Stimulated activated CD4-positive, alpha-beta T cell treated with anti-CD3 and anti-CD28 coated beads, Interleukin-15, amount 100 ng/mL, for 24 hours (primary cell): ENCODE measurements around the gene EXD3.

ENCODE experiments used
- DNase-seq: peaks from one replicate; pipeline ENCODE4 v3.0.0-alpha.2; 2020

The EXD3 gene

GRCh38 chr9:137374131-137374845 lies 48.7 kb downstream of the EXD3 start:
- DNase-seq: no peak

- DNase-seq: no peak
Measured at GRCh38 chr9:137373611-137373980, 49.4 kb downstream of the EXD3 start.

GRCh38 chr9:137372693-137373610 lies 50.0 kb downstream of the EXD3 start:
- no peak for DNase-seq

DNA sequence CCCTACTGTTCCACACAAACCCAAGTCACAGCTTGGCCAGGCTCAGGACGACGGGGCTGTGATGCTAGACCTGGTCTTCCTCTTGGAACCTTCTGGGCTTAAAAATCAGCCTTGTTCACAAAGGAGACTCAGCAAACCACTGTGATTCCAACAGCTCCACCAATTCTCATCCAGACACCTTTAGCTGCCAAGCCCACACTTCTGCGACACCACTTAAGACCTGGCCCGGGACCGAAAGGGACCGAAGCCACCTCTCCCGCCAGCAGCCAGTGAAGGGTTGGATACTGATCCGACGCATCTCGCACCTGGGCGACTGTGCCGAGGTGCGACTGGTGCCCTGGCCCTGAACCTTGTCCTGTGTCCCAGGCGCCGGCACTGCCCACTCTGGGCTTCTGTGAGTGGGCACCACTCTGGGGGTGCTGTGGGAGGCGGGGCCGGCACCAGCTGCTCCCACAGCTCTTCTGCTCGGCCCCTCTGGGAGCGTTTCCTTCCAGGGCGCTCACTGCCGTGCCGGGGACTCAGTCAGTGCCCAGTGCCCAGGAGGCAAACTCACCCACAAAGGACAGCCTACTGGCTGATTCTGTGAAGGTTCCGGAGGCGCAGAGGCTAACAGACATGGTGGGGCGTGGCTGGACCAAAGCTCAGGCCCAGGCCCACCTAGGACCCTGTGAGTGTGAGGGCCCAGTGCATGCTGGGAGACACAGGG lies 50.9 kb downstream of the EXD3 start:
- no peak for DNase-seq

GRCh38 chr9:137371521-137371941 lies 51.4 kb downstream of the EXD3 start:
- no peak for DNase-seq

- DNase-seq: no peak
Measured at GRCh38 chr9:137370865-137371520, 52.0 kb downstream of the EXD3 start.

- no peak for DNase-seq
Measured at GRCh38 chr9:137369911-137370764, 52.8 kb downstream of the EXD3 start.

GRCh38 chr9:137369061-137369787 lies 53.7 kb downstream of the EXD3 start:
- DNase-seq: no peak

DNA sequence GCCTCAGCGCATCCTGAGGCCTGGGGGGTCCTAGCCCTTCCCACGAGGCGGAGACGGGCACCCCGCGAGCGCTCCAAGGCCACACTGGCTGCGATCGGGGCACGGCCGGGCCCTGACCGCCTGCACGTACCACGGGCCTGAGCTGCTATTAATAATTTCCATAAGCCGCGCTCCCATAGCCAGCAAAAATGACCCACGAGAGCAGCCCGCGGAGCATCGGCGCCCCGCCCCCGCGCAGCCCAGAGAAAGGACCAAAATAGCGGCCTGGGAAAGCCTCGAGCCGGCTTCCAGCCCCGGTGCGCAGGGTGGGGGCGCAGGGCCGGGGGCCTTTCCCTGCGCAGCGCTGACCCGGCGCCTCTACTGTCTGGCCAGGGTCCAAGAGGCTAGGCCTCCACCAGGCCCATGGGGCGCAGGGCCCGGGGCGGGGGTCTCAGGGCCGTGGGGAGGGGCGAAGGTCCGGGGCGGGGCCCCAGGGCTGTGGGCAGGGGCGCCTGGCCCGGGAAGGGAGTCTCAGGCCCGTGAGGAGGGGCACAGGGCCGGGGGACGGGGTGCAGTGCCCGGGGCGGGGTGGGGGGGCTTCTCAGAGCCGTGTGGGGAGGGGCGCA lies 54.4 kb downstream of the EXD3 start:
- DNase-seq: no peak

- no peak for DNase-seq
Measured at GRCh38 chr9:137367506-137368430, 55.2 kb downstream of the EXD3 start.

DNA sequence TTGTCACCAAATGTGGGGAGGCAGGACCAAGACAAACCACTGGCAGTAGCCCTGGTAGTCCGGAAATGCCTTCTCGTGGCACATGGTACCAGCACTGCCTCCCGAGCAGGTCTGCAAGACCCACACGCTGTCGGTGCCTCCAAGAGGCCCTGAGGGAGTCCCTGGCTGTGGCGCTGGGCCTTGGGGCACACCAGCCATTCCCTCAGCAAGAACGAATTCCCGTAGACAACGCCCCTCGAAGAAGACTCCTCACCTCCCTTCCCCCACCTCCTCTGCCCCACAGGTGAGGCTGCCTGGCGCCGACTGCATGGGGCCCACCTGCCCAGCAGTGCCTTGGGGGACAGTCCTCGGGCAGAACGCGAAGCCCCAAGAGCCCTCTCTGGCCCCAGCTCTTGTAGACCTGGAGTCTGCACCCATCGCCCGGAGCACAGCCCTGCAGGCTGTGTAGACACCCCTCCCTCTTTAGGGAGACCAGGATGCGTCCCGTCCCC lies 56.0 kb downstream of the EXD3 start:
- no peak for DNase-seq

DNA sequence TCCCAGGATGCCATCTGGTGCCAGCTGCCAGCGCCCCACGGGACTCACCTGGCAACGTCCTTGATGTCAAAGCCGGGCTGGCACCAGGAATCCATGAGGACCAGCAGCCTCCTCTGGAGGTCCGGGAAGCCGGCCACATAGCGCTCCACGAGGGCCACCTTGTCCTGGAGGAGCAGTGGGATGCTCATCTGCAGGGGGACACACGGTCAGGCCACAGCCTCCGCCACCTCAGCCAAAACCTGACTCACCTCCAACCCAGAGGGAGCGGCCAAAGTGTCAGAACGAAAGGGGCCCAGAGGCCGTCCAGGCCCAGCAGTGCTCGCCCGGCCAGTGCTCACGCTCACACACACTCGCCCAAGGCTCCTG lies 56.5 kb downstream of the EXD3 start:
- no peak for DNase-seq

DNA sequence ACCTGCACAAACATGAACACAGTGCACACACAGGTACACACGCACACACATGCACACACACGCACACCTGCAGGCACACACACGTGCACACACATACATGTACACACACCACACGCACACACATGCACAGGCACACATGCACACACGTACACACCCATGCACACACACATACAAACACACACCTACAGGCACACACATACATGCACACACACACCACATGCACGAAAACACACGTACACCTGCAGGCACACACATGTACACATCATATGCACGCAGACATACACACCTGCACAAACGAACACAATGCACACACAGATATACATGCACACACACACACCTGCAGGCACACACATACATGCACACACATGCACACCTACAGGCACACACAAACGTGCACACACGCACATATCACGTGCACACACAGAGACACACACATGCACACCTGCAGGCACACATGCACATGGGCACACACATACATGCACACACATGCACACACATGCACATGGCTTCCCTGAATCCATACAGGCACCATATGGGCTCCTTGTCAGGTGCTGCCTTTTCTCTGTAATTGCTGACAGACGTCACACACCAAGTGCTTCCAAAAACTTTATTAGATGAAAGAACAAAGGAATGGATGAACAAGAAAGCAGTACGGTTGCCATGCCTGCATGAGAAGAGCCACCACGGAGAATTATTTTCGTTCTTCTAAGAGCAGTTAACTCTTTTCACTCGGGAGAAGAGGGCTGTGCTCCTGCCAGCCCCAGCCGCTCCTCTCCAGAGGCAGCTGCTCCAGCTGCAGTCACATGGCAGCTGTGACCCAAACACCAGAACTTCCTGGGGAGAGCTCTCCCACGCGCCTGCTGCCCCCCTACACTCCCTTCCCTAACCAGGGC lies 57.2 kb downstream of the EXD3 start:
- no peak for DNase-seq

GRCh38 chr9:137365056-137365455 lies 57.9 kb downstream of the EXD3 start:
- no peak for DNase-seq

DNA sequence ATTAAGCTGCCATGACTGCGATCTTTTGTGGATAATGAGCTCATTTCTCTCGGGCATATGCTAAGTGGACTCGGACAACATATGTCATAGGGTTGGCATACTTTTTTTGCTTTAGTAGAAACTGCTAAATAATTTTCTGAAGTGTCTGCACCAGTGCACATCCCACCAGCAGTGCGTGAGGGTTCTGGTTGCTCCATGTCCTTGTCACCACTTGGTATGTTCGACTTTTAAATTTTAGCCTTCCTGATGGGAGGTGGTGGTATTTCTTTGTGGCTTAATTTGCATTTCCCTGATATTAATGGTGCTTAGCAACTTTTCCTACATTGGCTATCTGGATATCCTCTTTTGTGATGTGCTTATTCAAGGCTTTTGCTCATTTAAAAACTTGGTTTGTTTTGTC lies 63.1 kb downstream of the EXD3 start:
- DNase-seq: no peak

GRCh38 chr9:137358126-137358525 lies 64.8 kb downstream of the EXD3 start:
- no peak for DNase-seq

DNA sequence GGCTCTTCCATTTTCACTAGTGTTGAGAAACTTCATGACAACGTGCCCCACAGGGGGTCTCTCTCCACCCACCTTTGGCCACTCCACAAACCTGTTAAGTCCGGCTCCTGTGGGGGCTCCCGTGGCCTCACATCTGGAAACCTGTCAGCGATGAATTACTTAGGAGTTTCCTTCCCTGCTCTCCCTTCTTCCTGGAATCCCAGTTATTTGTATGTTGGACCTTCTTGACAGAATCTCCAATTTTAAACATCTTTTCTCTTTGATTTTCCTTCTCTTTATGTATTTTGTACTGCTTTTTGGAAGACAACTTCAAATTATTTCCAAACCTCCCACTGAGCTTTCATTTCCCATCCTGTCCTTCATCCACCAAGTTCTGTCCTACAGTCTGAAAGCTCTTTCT lies 65.8 kb downstream of the EXD3 start:
- no peak for DNase-seq

DNA sequence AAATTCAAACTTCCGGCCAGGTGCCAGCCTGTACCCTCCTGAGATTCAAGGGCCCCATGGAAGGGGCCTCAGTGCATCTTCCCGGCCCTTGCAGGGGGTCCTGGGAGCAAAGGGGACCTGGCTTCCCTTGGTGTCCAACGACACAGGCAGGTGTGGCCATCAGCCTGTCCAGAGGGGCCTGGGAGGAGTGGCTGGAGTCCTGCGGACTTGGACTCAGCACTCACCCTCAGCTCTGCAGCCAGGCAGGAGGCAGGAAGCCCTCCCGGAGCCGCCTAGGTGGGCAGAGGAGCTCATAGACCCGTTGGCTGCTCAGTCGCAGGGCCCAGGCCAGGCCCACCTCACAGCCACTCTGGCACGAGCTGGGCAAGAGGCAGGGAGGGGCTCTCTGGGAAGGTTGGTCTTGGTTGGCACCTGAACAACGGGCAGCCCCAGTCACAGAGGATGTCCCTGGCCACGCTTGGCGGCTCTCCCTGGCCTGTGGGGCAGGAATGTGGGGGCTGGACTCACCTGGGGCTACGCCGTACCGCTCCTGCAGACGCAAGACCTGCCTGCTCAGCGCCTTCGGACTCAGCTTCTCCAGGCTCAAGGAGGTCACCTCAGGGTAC lies 67.1 kb downstream of the EXD3 start:
- DNase-seq: no peak
